MM.1S (cell line): Measurements from ENCODE around the gene AP4S1.

Source experiments
- DNase-seq: peaks from one replicate; pipeline ENCODE4 v3.0.0-alpha.2; 2015
- H2AFZ ChIP-seq: fragments of 300-600 bp; sonication (generic); 2 replicates; pipeline ENCODE4 v1.6.0; 2016; ENCODE audit warnings: antibody characterized with exemption, low read length
- H3F3A ChIP-seq: fragments of 300-600 bp; sonication (generic); 2 replicates; pipeline ENCODE4 v1.6.1; 2016; ENCODE audit warnings: mild to moderate bottlenecking, antibody characterized with exemption, low read length, moderate library complexity, mixed read lengths; ENCODE audit not compliant: insufficient read depth
- H3K27ac ChIP-seq: fragments of 300-600 bp; sonication (generic); 2 replicates; pipeline ENCODE4 v1.5.1; 2016; ENCODE audit warnings: mild to moderate bottlenecking, low read length
- H3K27me3 ChIP-seq: fragments of 300-600 bp; sonication (generic); replicated peaks from 2 replicates; pipeline ENCODE4 v1.6.0; 2016; ENCODE audit warnings: low read length; ENCODE audit not compliant: insufficient read depth
- H3K36me3 ChIP-seq: fragments of 300-600 bp; sonication (generic); replicated peaks from 2 replicates; pipeline ENCODE4 v1.6.1; 2016; ENCODE audit warnings: mild to moderate bottlenecking, low read length, mixed read lengths; ENCODE audit not compliant: insufficient read depth
- H3K4me1 ChIP-seq: fragments of 300-600 bp; sonication (generic); 2 replicates; pipeline ENCODE4 v1.6.1; 2016; ENCODE audit warnings: low read length, mixed read lengths
- H3K4me2 ChIP-seq: fragments of 300-600 bp; sonication (generic); 2 replicates; pipeline ENCODE4 v1.6.0; 2016; ENCODE audit warnings: low read depth, low read length
- H3K4me3 ChIP-seq: fragments of 300-600 bp; sonication (generic); 2 replicates; pipeline ENCODE4 v1.5.1; 2016; ENCODE audit warnings: low read length, mixed read lengths
- H3K79me2 ChIP-seq: fragments of 300-600 bp; sonication (generic); 2 replicates; pipeline ENCODE4 v1.6.1; 2016; ENCODE audit warnings: mixed run types, low read length, mixed read lengths
- H3K9ac ChIP-seq: fragments of 300-600 bp; sonication (generic); 2 replicates; pipeline ENCODE4 v1.6.1; 2016; ENCODE audit warnings: low read length, mixed read lengths
- H3K9me2 ChIP-seq: fragments of 300-600 bp; sonication (generic); replicated peaks from 2 replicates; pipeline ENCODE4 v1.6.1; 2016; ENCODE audit warnings: mild to moderate bottlenecking, low read length, mixed read lengths; ENCODE audit not compliant: insufficient read depth
- H3K9me3 ChIP-seq: fragments of 300-600 bp; sonication (generic); replicated peaks from 2 replicates; pipeline ENCODE4 v1.6.1; 2016; ENCODE audit warnings: mild to moderate bottlenecking, low read length, mixed read lengths; ENCODE audit not compliant: insufficient read depth
- H4K20me1 ChIP-seq: fragments of 300-600 bp; sonication (generic); 2 replicates; pipeline ENCODE4 v1.6.1; 2016; ENCODE audit warnings: mild to moderate bottlenecking, low read length, moderate library complexity, mixed read lengths; ENCODE audit not compliant: insufficient read depth
- CTCF ChIP-seq: fragments of 300-600 bp; sonication (generic); IDR thresholded peaks from 2 replicates; pipeline ENCODE4 v1.5.1; 2016; ENCODE audit warnings: antibody characterized with exemption, low read length, mixed read lengths
- EZH2 ChIP-seq: fragments of 300-600 bp; sonication (generic); optimal IDR thresholded peaks from 2 replicates; pipeline ENCODE3; 2017; ENCODE audit warnings: low read depth, mild to moderate bottlenecking, antibody characterized with exemption, low read length, mixed read lengths
- EZH2phosphoT487 ChIP-seq: fragments of 300-600 bp; sonication (generic); IDR thresholded peaks from 2 replicates; pipeline ENCODE4 v1.6.1; 2018; ENCODE audit warnings: antibody characterized with exemption, low read length

The AP4S1 gene

GRCh38 chr14:30980980-30981379, 44.5 kb upstream of the AP4S1 start:
- Histone ChIP-seq H4K20me1 (no peaks in the 10 kb centered on the region), H3K4me3 (no peak overlapping the region), H3K27ac (no peak overlapping the region), H3K27me3 (no peaks in the 10 kb centered on the region), H2AFZ (no peak overlapping the region), H3K9ac (no peak overlapping the region), H3K9me2 (no peaks in the 10 kb centered on the region), H3K4me2 (no peak overlapping the region), H3F3A (no peaks in the 10 kb centered on the region), H3K36me3 (no peaks in the 10 kb centered on the region), H3K79me2 (peaks cover 19% of the 10 kb centered on the region), H3K9me3 (no peaks in the 10 kb centered on the region), H3K4me1 (no peaks in the 10 kb centered on the region)
- no peak for DNase-seq
- TF ChIP-seq EZH2phosphoT487: no peak
- no peak for TF ChIP-seq CTCF
- TF ChIP-seq EZH2: no peak

GRCh38 chr14:30982533-30982932, 42.9 kb upstream of the AP4S1 start:
- Histone ChIP-seq H3F3A (no peaks in the 10 kb centered on the region), H3K4me3 (no peak overlapping the region), H3K27ac (no peak overlapping the region), H3K4me2 (no peak overlapping the region), H3K9me2 (no peaks in the 10 kb centered on the region), H3K27me3 (no peaks in the 10 kb centered on the region), H4K20me1 (no peaks in the 10 kb centered on the region), H3K9me3 (no peaks in the 10 kb centered on the region), H3K79me2 (peaks cover 22% of the 10 kb centered on the region), H3K4me1 (no peaks in the 10 kb centered on the region), H2AFZ (no peak overlapping the region), H3K36me3 (no peaks in the 10 kb centered on the region), H3K9ac (no peak overlapping the region)
- TF ChIP-seq EZH2 (no peak), EZH2phosphoT487 (no peak), CTCF (no peak)
- DNase-seq: no peak

- H3K79me2 ChIP-seq: peaks cover 25% of the 10 kb centered on the region
- no peak overlapping the region for H3K9ac ChIP-seq
- no peaks in the 10 kb centered on the region for H4K20me1 ChIP-seq
- H2AFZ ChIP-seq: no peak overlapping the region
- H3K9me2 ChIP-seq: no peaks in the 10 kb centered on the region
- H3K36me3 ChIP-seq: no peaks in the 10 kb centered on the region
- no peaks in the 10 kb centered on the region for H3K4me1 ChIP-seq
- no peaks in the 10 kb centered on the region for H3K9me3 ChIP-seq
- no peaks in the 10 kb centered on the region for H3F3A ChIP-seq
- TF ChIP-seq EZH2 (no peak), EZH2phosphoT487 (no peak)
- no peak overlapping the region for H3K4me3 ChIP-seq
- no peak for DNase-seq
- H3K4me2 ChIP-seq: no peak overlapping the region
- no peaks in the 10 kb centered on the region for H3K27me3 ChIP-seq
- H3K27ac ChIP-seq: no peak overlapping the region
These were observed 41.6 kb upstream of the AP4S1 start for GRCh38 chr14:30983858-30984257.

- H3K36me3 ChIP-seq: no peaks in the 10 kb centered on the region
- H3K4me1 ChIP-seq: no peaks in the 10 kb centered on the region
- no peak overlapping the region for H2AFZ ChIP-seq
- H3F3A ChIP-seq: no peaks in the 10 kb centered on the region
- no peak overlapping the region for H3K4me3 ChIP-seq
- H3K4me2 ChIP-seq: no peak overlapping the region
- H3K79me2 ChIP-seq: peaks cover 30% of the 10 kb centered on the region
- no peaks in the 10 kb centered on the region for H3K27me3 ChIP-seq
- no peak for DNase-seq
- no peaks in the 10 kb centered on the region for H3K9me3 ChIP-seq
- H4K20me1 ChIP-seq: no peaks in the 10 kb centered on the region
- H3K9me2 ChIP-seq: no peaks in the 10 kb centered on the region
- H3K27ac ChIP-seq: no peak overlapping the region
- TF ChIP-seq EZH2phosphoT487 (no peak), CTCF (no peak), EZH2 (no peak)
- H3K9ac ChIP-seq: no peak overlapping the region
These were observed 39.7 kb upstream of the AP4S1 start for GRCh38 chr14:30985796-30986195.
